Upper lobe of left lung (tissue), 6 donors: ENCODE measurements around the gene NUP42. TPM values are rescaled to one million over a fixed set of nuclear protein-coding genes. Genes with fewer than 3 reads are reported as not detected.
A peak's percentile ranks its signal among the peaks of the same experiment; 100 is the strongest.
"Not testable (repeated sequence)": the region's sequence is repeated elsewhere in the genome, so short reads cannot be mapped to it uniquely, and the experiment has no call there.

ENCODE experiments used
- ATAC-seq, 2 donors: fragments of 200-7000 bp; cut with Tn5 transposase; one replicate each; pipeline ENCODE4 v1.9.1; 2022; ENCODE audit warnings: mild to moderate bottlenecking in 2 of 2, moderate library complexity in 2 of 2; ENCODE audit not compliant: low FRiP score in 2 of 2
- DNase-seq, 2 donors: peaks; one replicate each; pipeline ENCODE4 v3.0.0-alpha.2; 2019 to 2020
- H3K27ac ChIP-seq, 4 donors: fragments of 200-600 bp; sonication (generic); one replicate each; pipeline ENCODE4 v1.5.1; 2016 to 2019
- H3K27me3 ChIP-seq, 4 donors: fragments of 200-600 bp; sonication (generic); one replicate each; pipeline ENCODE4 v1.5.1; 2017 to 2019
- H3K36me3 ChIP-seq, 4 donors: fragments of 200-600 bp; sonication (generic); one replicate each; pipeline ENCODE4 v1.5.1; 2016 to 2019
- H3K4me1 ChIP-seq, 4 donors: fragments of 200-600 bp; sonication (generic); one replicate each; pipeline ENCODE4 v1.5.1; 2018 to 2019
- H3K4me3 ChIP-seq, 4 donors: fragments of 200-600 bp; sonication (generic); one replicate each; pipeline ENCODE4 v1.5.1; 2017 to 2019; ENCODE audit warnings: mild to moderate bottlenecking in 2 of 4, moderate library complexity in 1 of 4
- H3K9me3 ChIP-seq, 4 donors: fragments of 200-600 bp; sonication (generic); one replicate each; pipeline ENCODE4 v1.5.1; 2018 to 2019
- CTCF ChIP-seq, 6 experiments: fragments of 450-650 bp in 4 of 6; fragments of 200-600 bp in 2 of 6; sonication (generic) in 2 of 6; IDR thresholded peaks; one replicate each; pipeline ENCODE4 v1.5.1; 2016 to 2019; ENCODE audit warnings: antibody characterized with exemption in 6 of 6
- EP300 ChIP-seq, 4 donors: sonication (generic); formaldehyde crosslinking; IDR thresholded peaks; one replicate each; pipeline ENCODE4 v1.5.1; 2017; ENCODE audit warnings: antibody characterized with exemption in 4 of 4, control low read depth in 2 of 4
- POLR2A ChIP-seq, 4 donors: fragments of 450-650 bp; IDR thresholded peaks; one replicate each; pipeline ENCODE4 v1.5.1; 2016 to 2017; ENCODE audit warnings: antibody characterized with exemption in 4 of 4, mild to moderate bottlenecking in 2 of 4
- POLR2AphosphoS5 ChIP-seq, 2 donors: sonication (generic); formaldehyde crosslinking; IDR thresholded peaks; one replicate each; pipeline ENCODE4 v1.5.1; 2017; ENCODE audit warnings: antibody characterized with exemption in 2 of 2
- WGBS, 2 donors: methylation state at CpG; one replicate each; pipeline ENCODE4 v1.1.5; 2017 to 2018; 5-methylcytosine and 5-hydroxymethylcytosine counted together
- total RNA-seq, 6 donors: library from RNA; depleted of rRNA in 4 of 6; stranded (reverse); fragments of >200 nt in 4 of 6; gene quantifications; one replicate each; pipeline versions ENCODE4 v1.1.0 to v1.2.1, GENCODE V29; 2016 to 2021
- donor health status: DM: no; HTN: no; CAD: no; lungs with moderate emphysema.
- donor health status: DM: no; HTN: yes; CAD: no; lungs with severe emphysema.

The NUP42 gene
- total RNA-seq, 6 donors from 2014 or later = 25.2 to 77.5 (median 32.9) TPM

GRCh38 chr7:23196306-23196705 is 14.5 kb downstream of the NUP42 start:
- 68 to 69% methylated on average over 5 of the region's 5 CpGs for WGBS, 2 donors
- Histone ChIP-seq H3K4me1 (no peaks in the 10 kb centered on the region), H3K36me3 (peaks cover 7 to 70% (median 37%) of the 10 kb centered on the region in 4 donors), H3K27ac (no peak overlapping the region), H3K9me3 (no peaks in the 10 kb centered on the region), H3K4me3 (no peak overlapping the region), H3K27me3 (no peaks in the 10 kb centered on the region)
- DNase-seq = no peak
- ATAC-seq = no peak
- TF ChIP-seq POLR2AphosphoS5 (IDR thresholded peaks at IDR 0.05) (no peak), POLR2A (IDR thresholded peaks at IDR 0.05) (no peak), EP300 (IDR thresholded peaks at IDR 0.05) (no peak), CTCF (IDR thresholded peaks at IDR 0.05) (no peak)

DNA sequence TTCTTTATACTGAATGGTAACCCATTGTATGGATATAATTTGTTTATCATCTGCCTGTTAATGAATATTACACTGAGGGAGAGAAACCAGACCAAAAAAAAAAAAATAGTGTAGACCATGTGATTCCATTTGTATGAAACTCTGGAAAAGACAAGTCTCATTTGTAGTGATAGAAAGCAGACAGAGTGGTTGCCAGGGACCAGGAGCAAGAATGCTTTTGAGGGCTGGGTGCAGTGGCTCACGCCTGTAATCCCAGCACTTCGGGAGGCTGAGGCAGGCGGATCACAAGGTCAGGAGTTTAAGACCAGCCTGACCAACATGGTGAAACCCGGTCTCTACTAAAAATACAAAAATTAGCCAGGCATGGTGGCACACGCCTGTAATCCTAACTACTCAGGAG is 15.9 kb downstream of the NUP42 start:
- H3K36me3 ChIP-seq = peaks cover 7 to 71% (median 41%) of the 10 kb centered on the region in 4 donors
- H3K4me3 ChIP-seq, H3K9me3 ChIP-seq, H3K4me1 ChIP-seq, H3K27me3 ChIP-seq, DNase-seq, ATAC-seq, H3K27ac ChIP-seq: not testable (repeated sequence)
- WGBS, 2 donors = 96 to 98% methylated on average over 5 of the region's 5 CpGs

GRCh38 chr7:23200331-23200730 is 18.5 kb downstream of the NUP42 start:
- Histone ChIP-seq H3K36me3 (peaks cover 7 to 52% (median 28%) of the 10 kb centered on the region in 4 donors), H3K27ac (no peak overlapping the region), H3K9me3 (no peaks in the 10 kb centered on the region), H3K4me3 (no peak overlapping the region), H3K4me1 (no peaks in the 10 kb centered on the region), H3K27me3 (no peaks in the 10 kb centered on the region)
- no peak for TF ChIP-seq POLR2A (IDR thresholded peaks at IDR 0.05)
- no peak for TF ChIP-seq CTCF (IDR thresholded peaks at IDR 0.05)
- DNase-seq (no peak), ATAC-seq (no peak)
- 95 to 97% methylated on average over 2 of the region's 2 CpGs for WGBS, 2 donors

GRCh38 chr7:23204241-23204640 is 22.4 kb downstream of the NUP42 start:
- no peaks in the 10 kb centered on the region for H3K27me3 ChIP-seq
- ATAC-seq (no peak), DNase-seq (no peak)
- H3K4me3 ChIP-seq = no peak overlapping the region
- peaks cover 5 to 25% (median 22%) of the 10 kb centered on the region in 4 donors for H3K36me3 ChIP-seq
- 79 to 90% methylated on average over 1 of the region's 1 CpG for WGBS, 2 donors
- no peak overlapping the region for H3K27ac ChIP-seq
- peaks cover 4 to 9% (median 6%) of the 10 kb centered on the region in 4 donors for H3K4me1 ChIP-seq
- TF ChIP-seq CTCF (IDR thresholded peaks at IDR 0.05) = no peak
- TF ChIP-seq POLR2A (IDR thresholded peaks at IDR 0.05) = no peak
- TF ChIP-seq EP300 (IDR thresholded peaks at IDR 0.05) = no peak
- TF ChIP-seq POLR2AphosphoS5 (IDR thresholded peaks at IDR 0.05) = no peak
- H3K9me3 ChIP-seq = no peaks in the 10 kb centered on the region

- peak overlapping the region in 2 of 4 donors; percentile 39 to 42 for H3K4me3 ChIP-seq
- H3K36me3 ChIP-seq = peaks cover 0 to 12% (median 9%) of the 10 kb centered on the region in 4 donors
- 69 to 87% methylated on average over 2 of the region's 2 CpGs for WGBS, 2 donors
- peak overlapping the region in 1 of 4 donors; percentile 74 for H3K27ac ChIP-seq
- TF ChIP-seq POLR2AphosphoS5 (IDR thresholded peaks at IDR 0.05) (no peak), POLR2A (IDR thresholded peaks at IDR 0.05) (no peak), CTCF (IDR thresholded peaks at IDR 0.05) (no peak), EP300 (IDR thresholded peaks at IDR 0.05) (no peak)
- H3K9me3 ChIP-seq = no peaks in the 10 kb centered on the region
- no peaks in the 10 kb centered on the region for H3K27me3 ChIP-seq
- peaks cover 4 to 12% (median 8%) of the 10 kb centered on the region in 4 donors for H3K4me1 ChIP-seq
- DNase-seq (no peak), ATAC-seq (no peak)
Measured at GRCh38 chr7:23205577-23205908, 23.7 kb downstream of the NUP42 start.
